Hepatocyte (in vitro differentiated cells): ENCODE results near the gene DGKG.

Experiments used
- EZH2 ChIP-seq: fragments of 200-600 bp; sonication (generic); IDR thresholded peaks from 2 replicates; pipeline ENCODE4 v1.6.1; 2016; ENCODE audit warnings: antibody characterized with exemption, mild to moderate bottlenecking, borderline replicate concordance
- EZH2phosphoT487 ChIP-seq: fragments of 200-600 bp; sonication (generic); IDR thresholded peaks from one replicate; pipeline ENCODE4 v1.6.1; 2018; ENCODE audit warnings: antibody characterized with exemption, mild to moderate bottlenecking, low read depth, moderate library complexity; ENCODE audit not compliant: unreplicated experiment, severe bottlenecking
- TF ChIP-seq, protein P1 (sequence below): fragments of 200-600 bp; sonication (generic); IDR thresholded peaks from 2 replicates; pipeline ENCODE4 v1.5.1; 2016; ENCODE audit warnings: antibody characterized with exemption, mild to moderate bottlenecking; ENCODE audit not compliant: poor library complexity

DNA sequence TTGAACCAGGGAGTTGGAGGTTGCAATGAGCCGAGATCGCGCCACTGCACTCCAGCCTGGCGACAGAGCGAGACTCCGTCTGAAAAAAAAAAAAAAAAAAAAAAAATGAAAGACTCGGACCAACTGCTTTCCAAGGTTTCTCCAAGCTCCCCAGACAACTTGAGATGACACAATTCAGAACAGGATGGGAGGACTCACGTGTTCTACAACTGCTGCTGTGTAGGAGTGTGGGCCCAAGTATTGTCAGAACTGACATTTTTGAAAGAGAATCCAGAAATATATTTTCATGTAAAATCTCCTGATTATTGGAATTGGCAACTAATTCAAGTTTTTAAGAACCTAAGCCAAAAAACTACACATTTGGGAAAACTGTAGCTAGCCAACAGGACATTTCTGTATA is 143.6 kb downstream of the DGKG start:
- TF ChIP-seq EZH2phosphoT487, result no peak
- TF ChIP-seq EZH2, result no peak
- TF ChIP-seq, protein P1, sequence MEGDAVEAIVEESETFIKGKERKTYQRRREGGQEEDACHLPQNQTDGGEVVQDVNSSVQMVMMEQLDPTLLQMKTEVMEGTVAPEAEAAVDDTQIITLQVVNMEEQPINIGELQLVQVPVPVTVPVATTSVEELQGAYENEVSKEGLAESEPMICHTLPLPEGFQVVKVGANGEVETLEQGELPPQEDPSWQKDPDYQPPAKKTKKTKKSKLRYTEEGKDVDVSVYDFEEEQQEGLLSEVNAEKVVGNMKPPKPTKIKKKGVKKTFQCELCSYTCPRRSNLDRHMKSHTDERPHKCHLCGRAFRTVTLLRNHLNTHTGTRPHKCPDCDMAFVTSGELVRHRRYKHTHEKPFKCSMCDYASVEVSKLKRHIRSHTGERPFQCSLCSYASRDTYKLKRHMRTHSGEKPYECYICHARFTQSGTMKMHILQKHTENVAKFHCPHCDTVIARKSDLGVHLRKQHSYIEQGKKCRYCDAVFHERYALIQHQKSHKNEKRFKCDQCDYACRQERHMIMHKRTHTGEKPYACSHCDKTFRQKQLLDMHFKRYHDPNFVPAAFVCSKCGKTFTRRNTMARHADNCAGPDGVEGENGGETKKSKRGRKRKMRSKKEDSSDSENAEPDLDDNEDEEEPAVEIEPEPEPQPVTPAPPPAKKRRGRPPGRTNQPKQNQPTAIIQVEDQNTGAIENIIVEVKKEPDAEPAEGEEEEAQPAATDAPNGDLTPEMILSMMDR, result no peak
